BLaER1 (cell line): ENCODE data around the gene GET3.
"Not testable (repeated sequence)": the region's sequence is repeated elsewhere in the genome, so short reads cannot be mapped to it uniquely, and the experiment has no call there.

ENCODE experiments used
- H3K27ac ChIP-seq: shearing (Covaris generic); formaldehyde crosslinking; 2 replicates; pipeline ENCODE4 v1.8.1; 2022
- H3K27me3 ChIP-seq: shearing (Covaris generic); formaldehyde crosslinking; 2 replicates; pipeline ENCODE4 v1.8.1; 2022
- H3K36me3 ChIP-seq: shearing (Covaris generic); formaldehyde crosslinking; 2 replicates; pipeline ENCODE4 v1.8.1; 2022
- H3K4me1 ChIP-seq: shearing (Covaris generic); formaldehyde crosslinking; 2 replicates; pipeline ENCODE4 v1.8.1; 2022
- H3K4me2 ChIP-seq: shearing (Covaris generic); formaldehyde crosslinking; 2 replicates; pipeline ENCODE4 v1.8.1; 2022
- H3K4me3 ChIP-seq: shearing (Covaris generic); formaldehyde crosslinking; 2 replicates; pipeline ENCODE4 v1.8.1; 2022
- H3K9ac ChIP-seq: shearing (Covaris generic); formaldehyde crosslinking; 2 replicates; pipeline ENCODE4 v1.8.1; 2022
- H3K9me3 ChIP-seq: shearing (Covaris generic); formaldehyde crosslinking; 2 replicates; pipeline ENCODE4 v1.8.1; 2022
- H4K20me1 ChIP-seq: shearing (Covaris generic); formaldehyde crosslinking; 2 replicates; pipeline ENCODE4 v1.8.1; 2022
- Cebpa-rat ChIP-seq: shearing (Covaris generic); IDR thresholded peaks from 2 replicates; pipeline ENCODE4 v1.8.1; 2022

GET3 gene

GRCh38 chr19:12796146-12797071 lies 59.1 kb downstream of the GET3 start:
- Histone ChIP-seq H3K9me3 (no peaks in the 10 kb centered on the region), H3K4me1 (peaks cover 39% of the 10 kb centered on the region), H3K27ac (no peak overlapping the region), H3K36me3 (peaks cover 41% of the 10 kb centered on the region), H3K9ac (no peak overlapping the region), H3K4me2 (peak overlapping the region; percentile 47), H4K20me1 (peaks cover 40% of the 10 kb centered on the region), H3K27me3 (no peaks in the 10 kb centered on the region), H3K4me3 (no peak overlapping the region)
- TF ChIP-seq Cebpa-rat, result no peak

- Histone ChIP-seq H3K4me2 (no peak overlapping the region), H3K27me3 (no peaks in the 10 kb centered on the region), H4K20me1 (peaks cover 32% of the 10 kb centered on the region), H3K27ac (no peak overlapping the region), H3K9ac (no peak overlapping the region), H3K4me3 (no peak overlapping the region), H3K36me3 (peaks cover 41% of the 10 kb centered on the region), H3K9me3 (no peaks in the 10 kb centered on the region), H3K4me1 (peaks cover 42% of the 10 kb centered on the region)
- no peak for TF ChIP-seq Cebpa-rat
Measured at GRCh38 chr19:12797141-12797587, 59.9 kb downstream of the GET3 start.

GRCh38 chr19:12797607-12798006 lies 60.3 kb downstream of the GET3 start:
- H3K36me3 ChIP-seq, result peaks cover 41% of the 10 kb centered on the region
- not testable (repeated sequence) for H3K9me3 ChIP-seq, H3K4me3 ChIP-seq, H3K27ac ChIP-seq, H3K4me2 ChIP-seq, H3K27me3 ChIP-seq, H3K9ac ChIP-seq
- peaks cover 46% of the 10 kb centered on the region for H3K4me1 ChIP-seq
- peaks cover 28% of the 10 kb centered on the region for H4K20me1 ChIP-seq
